ENCODE data around the gene MRPS18C.

GRCh38 chr4:83438719-83439118, 17.1 kb upstream of the MRPS18C start:
- no peak for TF ChIP-seq CTCF (IDR thresholded peaks at IDR 0.05)
- TF ChIP-seq POLR2A (IDR thresholded peaks at IDR 0.05) = no peak
- TF ChIP-seq EP300 (IDR thresholded peaks at IDR 0.05; ENCODE audit: low read depth) = no peak

Measured in transverse colon (tissue), 3 donors.